Right lobe of liver (tissue), 4 donors: ENCODE results near the gene TENM4.

Experiments used
- CTCF ChIP-seq, 4 donors: fragments of 200-600 bp in 3 of 4; fragments of 450-650 bp in 1 of 4; IDR thresholded peaks; one replicate each; pipeline versions ENCODE4 v1.5.1 to v1.8.0; 2016 to 2022; ENCODE audit warnings: antibody characterized with exemption in 4 of 4, mild to moderate bottlenecking in 2 of 4
- POLR2A ChIP-seq: fragments of 450-650 bp; IDR thresholded peaks from one replicate; pipeline ENCODE4 v1.6.1; 2017; ENCODE audit warnings: antibody characterized with exemption, mild to moderate bottlenecking
- donor health status: DM: no; HTN: no; CAD: no.
- donor health status: DM: no; HTN: no; CAD: no.
- donor health status: DM: no; HTN: yes; CAD: no.

DNA sequence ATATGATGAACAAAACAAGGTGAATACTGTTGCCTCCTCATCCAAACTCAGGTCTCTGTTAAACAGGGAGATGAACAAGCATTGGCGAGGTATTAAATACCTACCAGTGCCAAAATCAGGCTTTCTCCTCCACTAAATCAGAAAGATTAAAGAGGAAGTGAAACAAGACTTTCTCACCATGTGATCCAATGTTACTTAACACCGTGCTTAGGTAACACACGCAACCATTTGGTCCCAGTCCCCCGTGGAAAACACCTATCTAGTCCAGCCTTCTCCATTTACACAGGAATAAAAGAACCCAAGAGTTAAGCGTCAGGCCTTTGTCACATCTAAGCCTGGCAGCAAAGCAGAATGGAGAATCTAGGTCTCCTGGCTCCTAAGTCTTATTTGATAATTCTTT is 34.5 kb downstream of the TENM4 start:
- TF ChIP-seq CTCF (IDR thresholded peaks at IDR 0.05) (no peak), POLR2A (no peak)
